GM12864 (cell line): Measurements from ENCODE around the gene SLC41A1.
"Not testable (repeated sequence)": the region's sequence is repeated elsewhere in the genome, so short reads cannot be mapped to it uniquely, and the experiment has no call there.

Experiments used
- DNase-seq: peaks from one replicate; pipeline ENCODE4 v3.0.0-alpha.2; 2011; ENCODE audit warnings: low read depth
- H3K4me3 ChIP-seq: 2 replicates; pipeline ENCODE4 v1.5.1; 2011; ENCODE audit warnings: mild to moderate bottlenecking, low read depth, low read length, control low read depth
- CTCF ChIP-seq: IDR thresholded peaks from 2 replicates; pipeline ENCODE4 v1.5.1; 2011; ENCODE audit warnings: low read depth, mild to moderate bottlenecking, moderate library complexity, low read length, control low read depth, inconsistent platforms; ENCODE audit errors: missing control alignments

The SLC41A1 gene

GRCh38 chr1:205832326-205832751 lies 19.3 kb upstream of the SLC41A1 start:
- no peak for TF ChIP-seq CTCF
- DNase-seq: no peak
- H3K4me3 ChIP-seq: no peak overlapping the region

GRCh38 chr1:205827623-205828022 lies 14.6 kb upstream of the SLC41A1 start:
- no peak for TF ChIP-seq CTCF
- H3K4me3 ChIP-seq: no peak overlapping the region
- no peak for DNase-seq

GRCh38 chr1:205826995-205827394 lies 14.0 kb upstream of the SLC41A1 start:
- no peak overlapping the region for H3K4me3 ChIP-seq
- TF ChIP-seq CTCF: no peak
- no peak for DNase-seq

DNA sequence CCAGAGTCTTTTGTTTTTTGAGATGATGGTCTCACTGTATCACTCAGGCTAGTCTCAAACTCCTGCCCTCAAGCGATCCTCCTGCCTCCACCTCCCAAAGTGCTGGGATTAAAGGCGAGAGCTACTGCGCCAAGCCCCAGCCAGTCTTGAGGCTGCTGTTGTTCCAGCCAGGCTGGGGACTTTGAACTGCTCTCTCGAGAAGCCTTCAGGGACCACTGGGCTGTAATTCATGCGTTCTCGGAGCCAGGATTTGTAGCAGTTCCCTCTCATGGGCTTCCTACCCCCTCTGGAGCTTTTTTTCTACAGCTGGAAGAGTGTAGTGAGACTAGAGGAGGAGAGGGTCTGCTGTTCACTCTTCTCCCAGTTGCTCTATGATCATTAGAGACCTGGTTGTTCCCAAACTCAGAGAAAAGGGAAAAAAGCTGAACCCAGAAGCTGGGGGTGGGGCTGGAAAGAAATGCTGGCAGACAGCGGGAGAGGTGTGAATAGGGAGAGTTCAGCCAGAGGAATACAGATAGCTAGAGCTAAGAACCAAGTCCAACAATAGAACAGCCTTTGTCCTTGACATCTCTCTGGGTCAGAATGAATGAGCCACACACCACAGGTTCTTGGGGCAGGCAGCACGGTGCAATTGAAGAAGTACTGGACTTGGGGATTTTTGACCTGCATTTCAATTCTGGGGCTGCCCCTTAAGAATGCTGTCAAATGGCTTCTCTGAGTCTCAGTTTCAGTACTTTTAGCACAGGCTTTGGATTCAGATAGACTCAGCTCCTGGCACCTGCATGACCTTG lies 13.2 kb upstream of the SLC41A1 start:
- no peak overlapping the region for H3K4me3 ChIP-seq
- no peak for DNase-seq
- TF ChIP-seq CTCF: no peak

DNA sequence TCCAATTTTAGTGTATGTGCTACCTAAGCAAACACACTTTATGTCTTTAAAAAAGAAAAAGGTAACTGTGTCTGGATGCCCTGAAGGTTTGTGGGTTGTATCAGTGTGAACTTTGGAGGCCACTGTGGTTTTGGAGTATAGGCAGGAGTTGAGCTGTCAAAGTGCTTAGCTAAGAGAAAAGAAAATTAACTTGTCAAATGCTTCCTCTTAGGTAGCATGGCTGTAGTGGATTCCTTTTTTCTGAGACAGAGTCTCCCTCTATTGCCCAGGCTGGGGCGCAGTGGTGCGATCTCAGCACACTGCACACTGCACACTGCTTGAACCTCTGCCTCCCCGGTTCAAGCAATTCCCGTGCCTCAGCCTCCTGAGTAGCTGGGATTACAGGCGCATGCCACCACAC lies 11.2 kb upstream of the SLC41A1 start:
- no peak for TF ChIP-seq CTCF
- H3K4me3 ChIP-seq: no peak overlapping the region
- DNase-seq: no peak

DNA sequence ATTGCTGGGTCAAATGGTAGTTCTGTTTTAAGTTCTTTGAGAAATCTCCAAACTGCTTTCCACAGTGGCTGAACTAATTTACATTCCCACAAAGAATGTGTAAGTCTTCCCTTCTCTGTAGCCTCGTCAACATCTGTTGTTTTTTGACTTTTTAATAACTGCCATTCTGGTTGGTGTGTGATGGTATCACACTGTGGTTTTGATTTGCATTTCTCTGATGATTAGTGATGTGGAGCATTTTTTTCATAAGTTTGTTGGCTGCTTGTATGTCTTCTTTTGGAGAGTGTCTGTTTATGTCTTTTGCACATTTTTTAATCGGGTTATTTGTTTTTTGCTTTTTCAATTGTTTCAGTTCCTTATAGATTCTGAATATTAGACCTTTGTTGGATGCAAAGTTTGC lies 10.3 kb upstream of the SLC41A1 start:
- DNase-seq, H3K4me3 ChIP-seq: not testable (repeated sequence)

- DNase-seq: no peak
- no peak for TF ChIP-seq CTCF
- no peak overlapping the region for H3K4me3 ChIP-seq
These were observed 9.4 kb upstream of the SLC41A1 start for GRCh38 chr1:205822397-205822796.

DNA sequence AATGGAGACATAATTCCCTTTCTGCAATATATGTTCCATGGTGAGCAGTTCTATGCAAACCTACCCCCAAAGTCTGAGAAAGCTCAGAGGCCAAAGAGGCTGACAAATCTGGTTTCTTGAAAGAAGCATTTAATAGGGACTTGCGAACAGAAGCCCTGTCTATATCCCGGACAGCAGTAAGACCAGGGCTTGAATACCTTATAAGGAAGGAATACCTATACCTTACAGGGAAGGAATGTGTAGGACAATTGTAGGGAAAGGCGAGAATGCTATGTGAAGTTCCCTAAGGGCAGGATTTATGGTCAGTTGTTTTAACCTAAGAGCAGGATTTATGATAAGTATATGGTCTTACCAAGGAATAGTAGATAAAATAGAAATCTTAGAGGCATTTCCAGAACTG lies 5.0 kb upstream of the SLC41A1 start:
- DNase-seq: no peak
- no peak overlapping the region for H3K4me3 ChIP-seq
- TF ChIP-seq CTCF: no peak
